Stimulated activated CD4-positive, alpha-beta T cell treated with anti-CD3 and anti-CD28 coated beads, Interleukin-12 subunit alpha, Interleukin-12 subunit beta, amount 100 ng/mL, for 24 hours (primary cell): ENCODE results near the gene CEP250.
"Not testable (repeated sequence)": the region's sequence is repeated elsewhere in the genome, so short reads cannot be mapped to it uniquely, and the experiment has no call there.

Source experiments
- DNase-seq, 2 experiments: peaks; one replicate each; pipeline ENCODE4 v3.0.0-alpha.2; 2020; ENCODE audit warnings: low read depth in 2 of 2

The CEP250 gene

GRCh38 chr20:35523298-35523888, 68.0 kb downstream of the CEP250 start:
- peak in 1 of 2 experiments; percentile 28 for DNase-seq

GRCh38 chr20:35525639-35526038, 70.2 kb downstream of the CEP250 start:
- DNase-seq = no peak

GRCh38 chr20:35527122-35527769, 71.8 kb downstream of the CEP250 start:
- no peak for DNase-seq

GRCh38 chr20:35529552-35529951, 74.2 kb downstream of the CEP250 start, which contains the start of gene C20orf173:
Gene C20orf173 (minus strand): TSS chr20:35529652. CDS start chr20:35529373, 279 bp downstream.
- no peak for DNase-seq

GRCh38 chr20:35539756-35540212, 84.4 kb downstream of the CEP250 start:
- no peak for DNase-seq

GRCh38 chr20:35541118-35541782, 85.9 kb downstream of the CEP250 start:
- DNase-seq = no peak

- peak; percentile 94 to 99 for DNase-seq
These were observed 86.6 kb downstream of the CEP250 start, which contains the start of gene ERGIC3 for GRCh38 chr20:35541783-35542662. Gene ERGIC3 (plus strand): TSS chr20:35542078. CDS start chr20:35542098, 20 bp downstream.

- no peak for DNase-seq
These were observed 87.6 kb downstream of the CEP250 start for GRCh38 chr20:35542990-35543389.

- DNase-seq = no peak
These were observed 89.0 kb downstream of the CEP250 start for GRCh38 chr20:35544436-35544835.

- DNase-seq = not testable (repeated sequence)
These were observed 89.5 kb downstream of the CEP250 start for GRCh38 chr20:35544941-35545340.

GRCh38 chr20:35546127-35546526, 90.7 kb downstream of the CEP250 start:
- DNase-seq = no peak

- DNase-seq = no peak
These were observed 91.9 kb downstream of the CEP250 start for GRCh38 chr20:35547329-35547728.

GRCh38 chr20:35551503-35551902, 96.1 kb downstream of the CEP250 start:
- no peak for DNase-seq

GRCh38 chr20:35552914-35553313, 97.5 kb downstream of the CEP250 start:
- DNase-seq = no peak

GRCh38 chr20:35555461-35555860, 100.1 kb downstream of the CEP250 start:
- not testable (repeated sequence) for DNase-seq

GRCh38 chr20:35555951-35556645, 100.7 kb downstream of the CEP250 start:
- no peak for DNase-seq

GRCh38 chr20:35556871-35557270, 101.5 kb downstream of the CEP250 start:
- no peak for DNase-seq

- no peak for DNase-seq
These were observed 103.1 kb downstream of the CEP250 start for GRCh38 chr20:35558451-35558850.

- no peak for DNase-seq
These were observed 103.8 kb downstream of the CEP250 start for GRCh38 chr20:35559042-35559693.

GRCh38 chr20:35560105-35560511, 104.7 kb downstream of the CEP250 start:
- DNase-seq = no peak

- no peak for DNase-seq
These were observed 105.1 kb downstream of the CEP250 start for GRCh38 chr20:35560541-35560940.
